ENCODE results near the gene IER5L.

DNA sequence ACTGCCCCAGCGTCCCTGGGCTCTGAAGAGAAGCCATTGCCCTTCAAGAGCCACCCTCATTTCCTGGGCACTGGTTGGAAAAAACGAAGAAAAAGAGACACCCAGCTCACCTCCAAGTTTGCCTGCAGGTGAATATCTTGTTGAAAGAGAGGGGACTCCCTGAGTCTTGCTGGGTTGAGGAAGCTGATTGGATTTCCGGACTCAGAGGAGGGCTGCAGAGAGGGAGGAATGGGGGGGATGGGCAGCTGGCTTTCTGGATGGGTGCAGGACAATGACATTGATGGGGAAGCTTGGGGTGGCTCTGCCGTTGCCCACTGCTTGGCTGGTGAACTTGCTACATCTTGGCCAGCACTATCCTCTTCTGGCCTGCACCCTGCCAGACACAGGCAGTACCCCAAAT lies 31.0 kb upstream of the IER5L start:
- no peak for TF ChIP-seq POLR2A (IDR thresholded peaks at IDR 0.05)
- TF ChIP-seq, protein P1, sequence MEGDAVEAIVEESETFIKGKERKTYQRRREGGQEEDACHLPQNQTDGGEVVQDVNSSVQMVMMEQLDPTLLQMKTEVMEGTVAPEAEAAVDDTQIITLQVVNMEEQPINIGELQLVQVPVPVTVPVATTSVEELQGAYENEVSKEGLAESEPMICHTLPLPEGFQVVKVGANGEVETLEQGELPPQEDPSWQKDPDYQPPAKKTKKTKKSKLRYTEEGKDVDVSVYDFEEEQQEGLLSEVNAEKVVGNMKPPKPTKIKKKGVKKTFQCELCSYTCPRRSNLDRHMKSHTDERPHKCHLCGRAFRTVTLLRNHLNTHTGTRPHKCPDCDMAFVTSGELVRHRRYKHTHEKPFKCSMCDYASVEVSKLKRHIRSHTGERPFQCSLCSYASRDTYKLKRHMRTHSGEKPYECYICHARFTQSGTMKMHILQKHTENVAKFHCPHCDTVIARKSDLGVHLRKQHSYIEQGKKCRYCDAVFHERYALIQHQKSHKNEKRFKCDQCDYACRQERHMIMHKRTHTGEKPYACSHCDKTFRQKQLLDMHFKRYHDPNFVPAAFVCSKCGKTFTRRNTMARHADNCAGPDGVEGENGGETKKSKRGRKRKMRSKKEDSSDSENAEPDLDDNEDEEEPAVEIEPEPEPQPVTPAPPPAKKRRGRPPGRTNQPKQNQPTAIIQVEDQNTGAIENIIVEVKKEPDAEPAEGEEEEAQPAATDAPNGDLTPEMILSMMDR (IDR thresholded peaks at IDR 0.05) = no peak
